ENCODE measurements around the gene RNASEH2A. TPM values are rescaled to one million over a fixed set of nuclear protein-coding genes. Genes with fewer than 3 reads are reported as not detected.

RNASEH2A gene
- total and polyA plus RNA-seq, 11 donors: 0.63 to 8.6 (median 4.0) TPM

DNA sequence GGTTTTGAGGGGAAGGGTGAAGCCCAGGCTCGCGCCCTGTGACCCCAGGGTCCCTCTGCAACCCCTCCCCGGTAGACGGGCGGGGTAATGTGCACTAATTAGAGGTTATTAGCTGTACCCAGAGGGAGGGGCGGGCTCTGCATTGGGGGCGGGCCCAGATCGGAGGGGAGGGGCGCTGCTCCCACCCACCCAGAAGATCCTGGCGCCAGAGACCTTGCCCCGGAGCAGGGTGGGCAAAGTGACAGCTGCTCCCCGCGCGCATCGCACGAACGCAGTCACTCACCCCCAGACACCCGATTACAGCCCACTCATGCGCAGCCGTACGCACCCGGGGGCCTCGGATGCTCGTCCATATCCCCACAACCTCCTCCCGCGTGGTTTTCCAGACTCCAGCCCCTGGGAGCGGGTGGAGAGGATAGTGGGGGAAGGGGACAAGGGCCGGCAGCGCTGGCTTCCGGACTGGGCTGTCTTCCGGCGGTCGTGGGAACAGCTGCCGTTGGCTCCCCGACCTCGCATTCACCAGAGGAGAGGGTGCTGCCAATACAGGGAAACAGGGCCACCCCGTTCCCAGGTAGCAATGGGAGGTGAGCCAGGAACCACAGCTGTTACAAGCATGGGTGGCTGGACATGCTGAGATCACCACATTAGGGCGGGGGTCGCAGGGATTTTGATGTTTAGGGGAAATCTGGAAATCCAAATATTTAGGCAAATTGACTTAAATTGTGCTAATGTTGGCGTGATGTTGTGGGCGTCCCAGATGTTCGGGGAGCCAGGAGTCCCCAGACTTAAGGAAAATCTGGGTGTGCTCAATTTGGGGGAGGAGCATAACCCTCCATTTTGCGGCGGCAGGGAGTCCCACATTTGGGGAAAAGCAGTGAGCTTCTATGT is 28.1 kb upstream of the RNASEH2A start:
- ATAC-seq: peak; percentile 27 to 60 (median 43)
- Histone ChIP-seq H3K4me3 (peak overlapping the region; percentile 41 to 83 (median 68)), H3K27ac (peak overlapping the region; percentile 78 to 99 (median 94)), H3K27me3 (no peaks in the 10 kb centered on the region), H3K4me1 (peaks cover 0 to 64% (median 51%) of the 10 kb centered on the region in 12 donors), H3K9me3 (no peaks in the 10 kb centered on the region), H3K36me3 (peaks cover 0 to 2% (median 0%) of the 10 kb centered on the region in 9 donors)
- peak in 1 of 2 donors; percentile 54 for TF ChIP-seq POLR2A (IDR thresholded peaks at IDR 0.05)
- TF ChIP-seq, protein P1, sequence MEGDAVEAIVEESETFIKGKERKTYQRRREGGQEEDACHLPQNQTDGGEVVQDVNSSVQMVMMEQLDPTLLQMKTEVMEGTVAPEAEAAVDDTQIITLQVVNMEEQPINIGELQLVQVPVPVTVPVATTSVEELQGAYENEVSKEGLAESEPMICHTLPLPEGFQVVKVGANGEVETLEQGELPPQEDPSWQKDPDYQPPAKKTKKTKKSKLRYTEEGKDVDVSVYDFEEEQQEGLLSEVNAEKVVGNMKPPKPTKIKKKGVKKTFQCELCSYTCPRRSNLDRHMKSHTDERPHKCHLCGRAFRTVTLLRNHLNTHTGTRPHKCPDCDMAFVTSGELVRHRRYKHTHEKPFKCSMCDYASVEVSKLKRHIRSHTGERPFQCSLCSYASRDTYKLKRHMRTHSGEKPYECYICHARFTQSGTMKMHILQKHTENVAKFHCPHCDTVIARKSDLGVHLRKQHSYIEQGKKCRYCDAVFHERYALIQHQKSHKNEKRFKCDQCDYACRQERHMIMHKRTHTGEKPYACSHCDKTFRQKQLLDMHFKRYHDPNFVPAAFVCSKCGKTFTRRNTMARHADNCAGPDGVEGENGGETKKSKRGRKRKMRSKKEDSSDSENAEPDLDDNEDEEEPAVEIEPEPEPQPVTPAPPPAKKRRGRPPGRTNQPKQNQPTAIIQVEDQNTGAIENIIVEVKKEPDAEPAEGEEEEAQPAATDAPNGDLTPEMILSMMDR (IDR thresholded peaks at IDR 0.05): no peak
- intact Hi-C loops (cut with DNase I): loop anchor here in 1 of 10 donors (2.0 kb wide), 1 partner anchor 15 kb away; no protein-coding TSS in a partner anchor
- DNase-seq: peak; percentile 84 to 90 (median 86)
- 3 to 4% (median 4%) methylated on average over 32 to 44 of the region's 44 CpGs for WGBS, 4 donors

DNA sequence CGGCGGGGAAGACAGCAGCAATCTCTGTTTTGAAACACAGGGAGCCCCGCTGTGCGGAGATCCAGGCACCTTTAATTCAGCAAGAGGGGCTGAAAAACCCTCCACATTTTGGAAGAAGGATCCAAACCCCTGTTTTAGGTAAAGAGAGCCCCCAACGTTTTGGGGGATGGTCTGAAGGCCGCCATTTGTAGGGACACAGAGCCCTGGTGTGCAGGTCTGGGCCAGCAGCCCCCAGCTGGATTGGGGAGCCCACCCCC is 27.6 kb upstream of the RNASEH2A start:
- TF ChIP-seq, protein P1 (IDR thresholded peaks at IDR 0.05): no peak
- no peak for TF ChIP-seq POLR2A (IDR thresholded peaks at IDR 0.05)
- H3K4me1 ChIP-seq: peaks cover 4 to 65% (median 55%) of the 10 kb centered on the region in 12 donors
- peak overlapping the region in 10 of 12 donors; percentile 47 to 83 (median 68) for H3K4me3 ChIP-seq
- H3K27ac ChIP-seq: peak overlapping the region; percentile 78 to 99 (median 94)
- DNase-seq (no peak), ATAC-seq (no peak)
- peaks cover 0 to 2% (median 0%) of the 10 kb centered on the region in 9 donors for H3K36me3 ChIP-seq
- no peaks in the 10 kb centered on the region for H3K27me3 ChIP-seq
- no peaks in the 10 kb centered on the region for H3K9me3 ChIP-seq
- WGBS, 4 donors: 48 to 67% (median 56%) methylated on average over 6 of the region's 6 CpGs
- intact Hi-C loops (cut with DNase I): loop anchor here in 1 of 10 donors (2.0 kb wide), 1 partner anchor 14 kb away; no protein-coding TSS in a partner anchor

DNA sequence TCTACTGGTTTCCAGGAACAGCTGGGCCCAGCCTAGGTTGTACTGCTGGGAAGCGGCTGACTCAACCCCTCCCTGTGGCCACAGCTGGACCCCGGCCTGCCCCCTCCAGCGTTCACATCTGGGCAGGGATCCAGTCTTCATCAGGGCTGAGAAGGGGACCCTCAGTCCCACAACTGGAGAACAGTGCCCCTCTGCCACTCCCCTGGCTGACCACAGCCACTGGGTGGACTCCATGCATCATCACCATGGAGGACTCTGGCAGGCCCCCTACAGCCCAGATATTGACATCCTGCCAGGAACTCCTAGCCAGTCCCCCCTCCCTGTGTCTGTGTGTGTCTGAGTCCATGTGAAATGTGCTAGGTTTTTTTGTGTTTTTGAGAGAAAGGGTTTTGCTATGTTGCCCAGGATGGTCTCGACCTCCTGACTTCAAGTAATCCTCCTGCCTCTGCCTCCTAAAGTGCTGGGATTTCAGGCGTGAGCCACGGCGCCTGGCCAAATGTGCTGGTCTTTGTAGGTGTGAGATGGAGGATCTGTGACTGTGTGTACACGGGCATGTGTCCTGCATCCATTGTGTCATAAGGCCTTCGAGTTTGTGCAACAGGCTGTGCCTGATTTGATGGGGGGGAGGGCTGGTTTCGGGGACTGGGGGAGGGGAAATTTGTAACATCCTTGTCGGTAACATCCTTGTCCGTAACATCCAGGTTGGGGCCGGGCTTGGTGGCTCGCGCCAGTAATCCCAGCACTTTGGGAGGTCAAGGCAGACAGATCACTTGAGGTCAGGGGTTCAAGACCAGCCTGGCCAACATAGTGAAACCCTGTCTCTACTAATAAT is 27.0 kb upstream of the RNASEH2A start:
- no peak for TF ChIP-seq POLR2A (IDR thresholded peaks at IDR 0.05)
- TF ChIP-seq, protein P1 (IDR thresholded peaks at IDR 0.05): peak in 1 of 12 donors; percentile 20
- H3K27me3 ChIP-seq: no peaks in the 10 kb centered on the region
- H3K4me1 ChIP-seq: peaks cover 6 to 65% (median 55%) of the 10 kb centered on the region in 12 donors
- peak overlapping the region; percentile 78 to 99 (median 94) for H3K27ac ChIP-seq
- no peaks in the 10 kb centered on the region for H3K9me3 ChIP-seq
- peak; percentile 74 to 90 (median 81) for DNase-seq
- 59 to 69% (median 66%) methylated on average over 13 to 15 of the region's 15 CpGs for WGBS, 4 donors
- H3K4me3 ChIP-seq: peak overlapping the region in 8 of 12 donors; percentile 54 to 83 (median 70)
- intact Hi-C loops (cut with DNase I): loop anchor here in 1 of 10 donors (2.0 kb wide), 1 partner anchor 13 kb away; no protein-coding TSS in a partner anchor
- H3K36me3 ChIP-seq: no peaks in the 10 kb centered on the region
- ATAC-seq: peak; percentile 8 to 34 (median 20)

DNA sequence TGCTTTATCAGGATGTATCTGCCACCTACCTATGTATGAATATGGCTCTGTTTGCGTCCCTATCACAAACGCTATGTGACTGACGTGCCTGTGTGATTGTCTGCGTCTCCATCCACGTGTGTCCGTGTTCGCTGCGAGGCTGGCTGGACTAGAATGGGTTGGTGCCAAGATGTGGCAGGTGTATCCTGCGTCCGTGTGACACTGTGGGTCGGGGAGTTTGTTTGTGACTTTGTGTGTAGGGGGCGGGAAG is 24.3 kb upstream of the RNASEH2A start:
- intact Hi-C loops (cut with DNase I): loop anchor here in 1 of 10 donors (10.0 kb wide), 1 partner anchor 373 kb away; the partner anchor contains the start of genes IER2 and STX10
- H3K4me1 ChIP-seq: peaks cover 7 to 84% (median 60%) of the 10 kb centered on the region in 12 donors
- H3K36me3 ChIP-seq: no peaks in the 10 kb centered on the region
- no peak for DNase-seq
- no peaks in the 10 kb centered on the region for H3K27me3 ChIP-seq
- no peaks in the 10 kb centered on the region for H3K9me3 ChIP-seq
- WGBS, 4 donors: 0 to 2% (median 1%) methylated on average over 12 of the region's 12 CpGs
- ATAC-seq: no peak
- TF ChIP-seq, protein P1 (IDR thresholded peaks at IDR 0.05): no peak
- TF ChIP-seq POLR2A (IDR thresholded peaks at IDR 0.05): no peak
- H3K27ac ChIP-seq: peak overlapping the region; percentile 92 to 100 (median 99)
- peak overlapping the region in 11 of 12 donors; percentile 27 to 67 (median 55) for H3K4me3 ChIP-seq

Measured in heart left ventricle (tissue), 16 donors.